GM12878 (cell line): ENCODE results near the gene DENND1A. TPM values are rescaled to one million over a fixed set of nuclear protein-coding genes. Genes with fewer than 3 reads are reported as not detected.

Experiments used
- ATAC-seq: fragments of 200-7000 bp; cut with Tn5 transposase; 3 replicates; pipeline ENCODE4 v1.9.1; 2020; ENCODE audit warnings: mild to moderate bottlenecking, moderate library complexity
- BruUV-seq: library from RNA; stranded (reverse); fragments of 400-500 nt; replicated peaks from 2 replicates; lab custom pipeline; 2021; lab: Mats Ljungman, UMichigan
- CTCF ChIA-PET: fragments of 300-600 bp; sonication (Branson Sonifier 250); formaldehyde crosslinking; extraction: SDS; loops from one replicate; lab custom pipeline; 2021; ENCODE audit warnings: inconsistent platforms; lab: Yijun Ruan, JAX
- POLR2A ChIA-PET: fragments of 350-600 bp; formaldehyde crosslinking; extraction: SDS; loops from one replicate; lab custom pipeline; 2021; ENCODE audit warnings: inconsistent platforms; lab: Charles Lee
- RAD21 ChIA-PET: fragments of 300-600 bp; sonication (Branson Sonifier 250); formaldehyde crosslinking; loops from one replicate; lab custom pipeline; 2023; ENCODE audit warnings: antibody characterized with exemption; ENCODE audit not compliant: unreplicated experiment; lab: Charles Lee
- SMC1A ChIA-PET: fragments of 300-600 bp; sonication (Branson Sonifier 250); formaldehyde crosslinking; loops from one replicate; lab custom pipeline; 2023; ENCODE audit not compliant: unreplicated experiment, uncharacterized antibody; lab: Charles Lee
- DNase-seq: peaks from one replicate; pipeline ENCODE4 v3.0.0-alpha.2; 2011; ENCODE audit warnings: low read depth, low spot score
- FAIRE-seq: peaks from 3 replicates; lab custom pipeline; 2011; peaks lifted over from hg19 to GRCh38; lab: Jason Lieb, UNC
- H2AFZ ChIP-seq: 2 replicates; pipeline ENCODE4 v1.6.0; 2011; ENCODE audit warnings: low read depth, low read length, control low read depth; ENCODE audit not compliant: control insufficient read depth
- H3K27ac ChIP-seq: 2 replicates; pipeline ENCODE4 v1.5.1; 2011; ENCODE audit warnings: control low read depth; ENCODE audit not compliant: control insufficient read depth, insufficient read depth
- H3K27me3 ChIP-seq, 2 experiments: replicated peaks in 1 of 2; 2 replicates each; pipeline versions ENCODE4 v1.6.0 to v1.6.1; 2011; ENCODE audit warnings: low read length in 1 of 2; ENCODE audit not compliant: control insufficient read depth in 2 of 2, insufficient read depth in 2 of 2
- H3K36me3 ChIP-seq, 2 experiments: 2 replicates each; pipeline ENCODE4 v1.5.1; 2011; ENCODE audit warnings: low read length in 1 of 2; ENCODE audit not compliant: control insufficient read depth in 2 of 2, insufficient read depth in 2 of 2
- H3K4me1 ChIP-seq: 2 replicates; pipeline ENCODE4 v1.6.1; 2011; ENCODE audit warnings: mild to moderate bottlenecking, low read length, moderate library complexity, mixed read lengths; ENCODE audit not compliant: control insufficient read depth, insufficient read depth
- H3K4me2 ChIP-seq: 2 replicates; pipeline ENCODE4 v1.6.0; 2011; ENCODE audit warnings: control low read depth; ENCODE audit not compliant: control insufficient read depth, insufficient read depth
- H3K4me3 ChIP-seq: fragments of 200-600 bp; sonication (generic); 2 replicates; pipeline ENCODE4 v1.5.1; 2016
- H3K79me2 ChIP-seq: 2 replicates; pipeline ENCODE4 v1.6.0; 2011; ENCODE audit warnings: low read length; ENCODE audit not compliant: control insufficient read depth, insufficient read depth
- H3K9ac ChIP-seq: 2 replicates; pipeline ENCODE4 v1.8.0; 2011; ENCODE audit warnings: low read length, control low read depth, mixed read lengths; ENCODE audit not compliant: control insufficient read depth, insufficient read depth
- H3K9me3 ChIP-seq: replicated peaks from 3 replicates; pipeline ENCODE4 v1.5.1; 2011; ENCODE audit warnings: mild to moderate bottlenecking, low read length; ENCODE audit not compliant: control insufficient read depth, insufficient read depth
- H4K20me1 ChIP-seq: 2 replicates; pipeline ENCODE4 v1.6.0; 2011; ENCODE audit not compliant: control insufficient read depth, insufficient read depth
- CHD4 ChIP-seq: fragments of 200-600 bp; sonication (generic); IDR thresholded peaks from 2 replicates; pipeline ENCODE4 v1.6.1; 2016; ENCODE audit warnings: mild to moderate bottlenecking
- FOXK2 ChIP-seq: fragments of 450-650 bp; IDR thresholded peaks from 2 replicates; pipeline ENCODE4 v1.6.1; 2017; ENCODE audit warnings: mild to moderate bottlenecking, moderate library complexity
- IKZF1 ChIP-seq: fragments of 450-650 bp; conservative IDR thresholded peaks from 2 replicates; pipeline ENCODE4 v1.6.1; 2017; ENCODE audit warnings: antibody characterized with exemption, mild to moderate bottlenecking
- MYC ChIP-seq: IDR thresholded peaks from 2 replicates; pipeline ENCODE4 v1.6.1; 2011; ENCODE audit warnings: mild to moderate bottlenecking, low read length, moderate library complexity, inconsistent platforms; ENCODE audit not compliant: insufficient read depth, insufficient replicate concordance, insufficient read length, severe bottlenecking
- NFXL1 ChIP-seq: fragments of 450-650 bp; IDR thresholded peaks from 2 replicates; pipeline ENCODE4 v1.6.1; 2017; ENCODE audit warnings: antibody characterized with exemption, mild to moderate bottlenecking, borderline replicate concordance
- NFYB ChIP-seq: IDR thresholded peaks from 2 replicates; pipeline ENCODE4 v1.6.1; 2011; ENCODE audit warnings: low read depth, mild to moderate bottlenecking, low read length, improper control_type of control experiment, moderate library complexity; ENCODE audit not compliant: insufficient read depth
- PAX5 ChIP-seq: IDR thresholded peaks from 2 replicates; pipeline ENCODE4 v1.6.1; 2011; ENCODE audit warnings: low read depth, low read length, borderline replicate concordance
- SUZ12 ChIP-seq: fragments of 200-600 bp; sonication (generic); IDR thresholded peaks from one replicate; pipeline ENCODE4 v1.6.1; 2018; ENCODE audit warnings: antibody characterized with exemption, mild to moderate bottlenecking; ENCODE audit not compliant: unreplicated experiment
- WGBS: methylation state at CpG from one replicate; pipeline ENCODE4 v1.1.6; 2016; ENCODE audit warnings: low lambda C conversion rate; ENCODE audit not compliant: insufficient replicate concordance, insufficient coverage; ENCODE audit errors: missing lambda C conversion rate; 5-methylcytosine and 5-hydroxymethylcytosine counted together
- in situ Hi-C: fragments of 300-500 bp; cut with MboI; formaldehyde crosslinking; loops from 9 replicates; pipeline ENCODE4 v1.14.3; 2018; ENCODE audit warnings: mixed read lengths
- intact Hi-C: fragments of 100-400 bp; cut with micrococcal nuclease; formaldehyde crosslinking; loops from one replicate; pipeline ENCODE4 v1.14.2; 2022; ENCODE audit not compliant: unreplicated experiment
- polyA plus RNA-seq, 11 experiments: library from polyadenylated mRNA; depleted of rRNA in 4 of 11; unstranded in 6 of 11; stranded (reverse) in 5 of 11; fragments of >200 nt; fragmentation: Nextera tagmentation in 4 of 11; fragmentation: Illumina TruSeq in 1 of 11; extraction: Ambion mirVana in 4 of 11; extraction: Trizol in 1 of 11; gene quantifications; 1 replicate in 1 of 11; 2 replicates in 10 of 11; pipeline versions ENCODE4 v1.2.1 to v1.2.3, GENCODE V29; 2011 to 2016; ENCODE audit warnings: inconsistent platforms in 2 of 11, missing spikeins in 2 of 11, low read depth in 1 of 11
- total RNA-seq, 4 experiments: library from RNA; depleted of rRNA in 3 of 4; stranded (reverse); fragments of >200 nt in 3 of 4; fragmentation: Illumina TruSeq in 1 of 4; extraction: Trizol in 1 of 4; gene quantifications; 2 replicates each; pipeline versions ENCODE4 v1.2.1 to v1.2.3, GENCODE V29; 2013 to 2021
- TF ChIP-seq, protein P1 (sequence below): fragments of 450-650 bp; IDR thresholded peaks from 2 replicates; pipeline ENCODE4 v1.6.1; 2014; ENCODE audit warnings: mild to moderate bottlenecking
- TF ChIP-seq, protein P2 (sequence below): IDR thresholded peaks from 2 replicates; pipeline ENCODE4 v1.6.1; 2012; ENCODE audit warnings: improper control_type of control experiment, low read depth, low read length; ENCODE audit not compliant: insufficient replicate concordance
- TF ChIP-seq, protein P3 (sequence below): fragments of 450-650 bp; IDR thresholded peaks from 2 replicates; pipeline ENCODE4 v1.6.1; 2017; ENCODE audit warnings: antibody characterized with exemption, mild to moderate bottlenecking, moderate library complexity

The DENND1A gene
- total and polyA plus RNA-seq, 10 of the 15 experiments (the other 5 are each of a cell fraction or from before 2014, with no cell fraction given) = 14.1 to 48.6 (median 35.2) TPM

DNA sequence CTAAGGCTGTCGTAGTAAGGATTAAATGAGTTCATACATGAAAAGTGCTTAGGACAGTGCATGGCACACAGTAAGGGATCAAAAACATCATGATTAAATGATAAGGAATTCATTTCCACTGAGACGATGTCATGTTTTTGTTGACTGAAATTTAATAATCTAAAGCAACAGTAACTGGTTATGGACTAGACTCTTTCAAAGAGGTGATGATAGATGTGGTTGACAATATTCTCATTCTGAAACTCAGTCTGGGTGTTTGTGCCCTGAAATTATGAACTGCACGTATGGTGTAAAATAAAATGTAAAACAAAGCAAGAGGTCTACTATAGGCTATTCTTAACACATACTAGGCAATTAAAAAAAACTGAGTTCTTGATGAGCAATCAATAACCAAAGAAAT, 280.0 kb downstream of the DENND1A start (continued):
- TF ChIP-seq, protein P1, sequence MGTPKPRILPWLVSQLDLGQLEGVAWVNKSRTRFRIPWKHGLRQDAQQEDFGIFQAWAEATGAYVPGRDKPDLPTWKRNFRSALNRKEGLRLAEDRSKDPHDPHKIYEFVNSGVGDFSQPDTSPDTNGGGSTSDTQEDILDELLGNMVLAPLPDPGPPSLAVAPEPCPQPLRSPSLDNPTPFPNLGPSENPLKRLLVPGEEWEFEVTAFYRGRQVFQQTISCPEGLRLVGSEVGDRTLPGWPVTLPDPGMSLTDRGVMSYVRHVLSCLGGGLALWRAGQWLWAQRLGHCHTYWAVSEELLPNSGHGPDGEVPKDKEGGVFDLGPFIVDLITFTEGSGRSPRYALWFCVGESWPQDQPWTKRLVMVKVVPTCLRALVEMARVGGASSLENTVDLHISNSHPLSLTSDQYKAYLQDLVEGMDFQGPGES = no peak
- no peak for TF ChIP-seq NFYB

DNA sequence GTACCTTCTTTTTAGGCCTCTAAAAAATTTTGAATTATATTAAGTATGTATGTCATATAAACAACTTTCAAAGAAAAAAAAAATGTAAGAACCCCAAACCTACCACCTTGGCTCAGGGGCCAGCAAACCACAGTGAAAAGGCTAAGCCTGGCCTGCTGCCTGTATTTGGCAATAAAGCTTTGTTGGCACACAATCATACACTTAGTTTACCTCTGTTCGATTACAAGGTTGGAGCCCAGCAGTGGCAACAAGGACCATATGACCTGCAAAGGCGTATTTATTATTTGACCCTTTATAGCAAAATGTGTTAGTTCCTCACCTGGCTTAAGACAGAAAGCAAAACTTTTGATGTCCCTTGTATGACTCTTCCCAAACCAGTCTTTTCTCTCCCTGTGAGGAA, 282.8 kb downstream of the DENND1A start:
- no peak for FAIRE-seq
- Histone ChIP-seq H3K79me2 (no peaks in the 10 kb centered on the region), H3K4me2 (no peak overlapping the region), H3K27ac (no peak overlapping the region), H3K9ac (no peak overlapping the region), H2AFZ (no peak overlapping the region), H3K9me3 (no peaks in the 10 kb centered on the region), H3K36me3 (peaks cover 3% of the 10 kb centered on the region in 2 experiments), H4K20me1 (no peaks in the 10 kb centered on the region), H3K27me3 (no peaks in the 10 kb centered on the region), H3K4me3 (no peak overlapping the region), H3K4me1 (no peaks in the 10 kb centered on the region)
- intact Hi-C loops (no loop called here), in situ Hi-C loops (no loop called here)
- ChIA-PET SMC1A (interaction anchor here (1.0 to 1.1 kb wide), 2 partner anchors 9 to 80 kb away, joined by 3 read pairs; no protein-coding TSS in a partner anchor), RAD21 (interaction anchor here (1.2 kb wide), 1 partner anchor 9 kb away, joined by 3 read pairs; no protein-coding TSS in a partner anchor), CTCF (interaction anchor here (0.7 to 1.0 kb wide), 2 partner anchors 39 to 60 kb away, joined by 3 read pairs; no protein-coding TSS in a partner anchor), POLR2A (interaction anchor here (1.0 to 1.7 kb wide), 3 partner anchors 9 to 237 kb away, joined by 3 to 5 read pairs (median 3); no protein-coding TSS in a partner anchor)
- WGBS = 100% methylated on average over 2 of the region's 2 CpGs
- no peak for DNase-seq
- BruUV-seq = no TSS peak
- ATAC-seq = no peak
- TF ChIP-seq IKZF1 = no peak
- TF ChIP-seq PAX5 = no peak
- no peak for TF ChIP-seq FOXK2
- no peak for TF ChIP-seq CHD4
- TF ChIP-seq, protein P2, sequence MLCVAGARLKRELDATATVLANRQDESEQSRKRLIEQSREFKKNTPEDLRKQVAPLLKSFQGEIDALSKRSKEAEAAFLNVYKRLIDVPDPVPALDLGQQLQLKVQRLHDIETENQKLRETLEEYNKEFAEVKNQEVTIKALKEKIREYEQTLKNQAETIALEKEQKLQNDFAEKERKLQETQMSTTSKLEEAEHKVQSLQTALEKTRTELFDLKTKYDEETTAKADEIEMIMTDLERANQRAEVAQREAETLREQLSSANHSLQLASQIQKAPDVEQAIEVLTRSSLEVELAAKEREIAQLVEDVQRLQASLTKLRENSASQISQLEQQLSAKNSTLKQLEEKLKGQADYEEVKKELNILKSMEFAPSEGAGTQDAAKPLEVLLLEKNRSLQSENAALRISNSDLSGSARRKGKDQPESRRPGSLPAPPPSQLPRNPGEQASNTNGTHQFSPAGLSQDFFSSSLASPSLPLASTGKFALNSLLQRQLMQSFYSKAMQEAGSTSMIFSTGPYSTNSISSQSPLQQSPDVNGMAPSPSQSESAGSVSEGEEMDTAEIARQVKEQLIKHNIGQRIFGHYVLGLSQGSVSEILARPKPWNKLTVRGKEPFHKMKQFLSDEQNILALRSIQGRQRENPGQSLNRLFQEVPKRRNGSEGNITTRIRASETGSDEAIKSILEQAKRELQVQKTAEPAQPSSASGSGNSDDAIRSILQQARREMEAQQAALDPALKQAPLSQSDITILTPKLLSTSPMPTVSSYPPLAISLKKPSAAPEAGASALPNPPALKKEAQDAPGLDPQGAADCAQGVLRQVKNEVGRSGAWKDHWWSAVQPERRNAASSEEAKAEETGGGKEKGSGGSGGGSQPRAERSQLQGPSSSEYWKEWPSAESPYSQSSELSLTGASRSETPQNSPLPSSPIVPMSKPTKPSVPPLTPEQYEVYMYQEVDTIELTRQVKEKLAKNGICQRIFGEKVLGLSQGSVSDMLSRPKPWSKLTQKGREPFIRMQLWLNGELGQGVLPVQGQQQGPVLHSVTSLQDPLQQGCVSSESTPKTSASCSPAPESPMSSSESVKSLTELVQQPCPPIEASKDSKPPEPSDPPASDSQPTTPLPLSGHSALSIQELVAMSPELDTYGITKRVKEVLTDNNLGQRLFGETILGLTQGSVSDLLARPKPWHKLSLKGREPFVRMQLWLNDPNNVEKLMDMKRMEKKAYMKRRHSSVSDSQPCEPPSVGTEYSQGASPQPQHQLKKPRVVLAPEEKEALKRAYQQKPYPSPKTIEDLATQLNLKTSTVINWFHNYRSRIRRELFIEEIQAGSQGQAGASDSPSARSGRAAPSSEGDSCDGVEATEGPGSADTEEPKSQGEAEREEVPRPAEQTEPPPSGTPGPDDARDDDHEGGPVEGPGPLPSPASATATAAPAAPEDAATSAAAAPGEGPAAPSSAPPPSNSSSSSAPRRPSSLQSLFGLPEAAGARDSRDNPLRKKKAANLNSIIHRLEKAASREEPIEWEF = no peak
- no peak for TF ChIP-seq SUZ12
- TF ChIP-seq, protein P3, sequence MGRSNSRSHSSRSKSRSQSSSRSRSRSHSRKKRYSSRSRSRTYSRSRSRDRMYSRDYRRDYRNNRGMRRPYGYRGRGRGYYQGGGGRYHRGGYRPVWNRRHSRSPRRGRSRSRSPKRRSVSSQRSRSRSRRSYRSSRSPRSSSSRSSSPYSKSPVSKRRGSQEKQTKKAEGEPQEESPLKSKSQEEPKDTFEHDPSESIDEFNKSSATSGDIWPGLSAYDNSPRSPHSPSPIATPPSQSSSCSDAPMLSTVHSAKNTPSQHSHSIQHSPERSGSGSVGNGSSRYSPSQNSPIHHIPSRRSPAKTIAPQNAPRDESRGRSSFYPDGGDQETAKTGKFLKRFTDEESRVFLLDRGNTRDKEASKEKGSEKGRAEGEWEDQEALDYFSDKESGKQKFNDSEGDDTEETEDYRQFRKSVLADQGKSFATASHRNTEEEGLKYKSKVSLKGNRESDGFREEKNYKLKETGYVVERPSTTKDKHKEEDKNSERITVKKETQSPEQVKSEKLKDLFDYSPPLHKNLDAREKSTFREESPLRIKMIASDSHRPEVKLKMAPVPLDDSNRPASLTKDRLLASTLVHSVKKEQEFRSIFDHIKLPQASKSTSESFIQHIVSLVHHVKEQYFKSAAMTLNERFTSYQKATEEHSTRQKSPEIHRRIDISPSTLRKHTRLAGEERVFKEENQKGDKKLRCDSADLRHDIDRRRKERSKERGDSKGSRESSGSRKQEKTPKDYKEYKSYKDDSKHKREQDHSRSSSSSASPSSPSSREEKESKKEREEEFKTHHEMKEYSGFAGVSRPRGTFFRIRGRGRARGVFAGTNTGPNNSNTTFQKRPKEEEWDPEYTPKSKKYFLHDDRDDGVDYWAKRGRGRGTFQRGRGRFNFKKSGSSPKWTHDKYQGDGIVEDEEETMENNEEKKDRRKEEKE = no peak
- TF ChIP-seq MYC = no peak
- TF ChIP-seq NFXL1 = no peak
